Activated naive CD4-positive, alpha-beta T cell treated with anti-CD3 and anti-CD28 coated beads, Interleukin-2, amount 50 U/mL, for 72 hours (primary cell): ENCODE results near the gene RNF11. TPM values are rescaled to one million over a fixed set of nuclear protein-coding genes. Genes with fewer than 3 reads are reported as not detected.
"Not testable (repeated sequence)": the region's sequence is repeated elsewhere in the genome, so short reads cannot be mapped to it uniquely, and the experiment has no call there.

Source experiments
- ATAC-seq, 2 donors: fragments of 150-1000 bp; cut with Tn5 transposase; 2 replicates each; pipeline ENCODE4 v1.10.0; 2021; ENCODE audit warnings: mild to moderate bottlenecking in 2 of 2, moderate library complexity in 2 of 2
- DNase-seq, 2 donors: peaks; one replicate each; pipeline ENCODE4 v3.0.0; 2021 to 2022; ENCODE audit warnings: low spot score in 2 of 2
- H3K27ac Mint-ChIP-seq, 2 donors: one replicate each; pipeline ENCODE4 v1.8.0; 2022; ENCODE audit warnings: mild to moderate bottlenecking in 2 of 2, mixed read lengths in 2 of 2
- H3K36me3 Mint-ChIP-seq, 2 donors: one replicate each; pipeline ENCODE4 v1.8.0; 2022; ENCODE audit warnings: mixed read lengths in 2 of 2
- H3K9me3 Mint-ChIP-seq, 2 donors: one replicate each; pipeline ENCODE4 v1.8.0; 2022; ENCODE audit warnings: mixed read lengths in 2 of 2
- total RNA-seq, 2 donors: library from RNA; stranded (reverse); gene quantifications; one replicate each; pipeline ENCODE4 v1.2.3, GENCODE V29; 2022

Gene RNF11
- total RNA-seq, 2 donors from 2014 or later = 22.2 to 26.6 TPM

DNA sequence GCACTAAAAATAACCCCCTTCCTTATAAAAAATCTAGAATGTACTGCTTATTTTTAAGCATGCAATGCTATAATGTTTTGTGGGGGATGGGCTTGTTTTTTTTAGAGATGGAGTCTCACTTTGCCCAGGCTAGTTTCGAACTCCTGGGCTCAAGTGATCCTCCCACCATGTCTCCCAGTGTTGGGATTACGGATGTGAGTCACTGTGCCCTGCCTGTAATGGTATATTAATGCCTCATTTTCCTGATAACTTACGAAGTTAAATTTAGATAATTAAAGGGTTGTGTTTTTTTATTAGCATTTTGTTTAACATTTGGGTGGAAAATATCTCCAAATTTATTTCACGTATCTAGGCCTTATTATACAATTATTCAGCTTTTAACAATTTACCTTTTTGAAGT is 6.5 kb downstream of the RNF11 start:
- DNase-seq = no peak
- Mint-ChIP-seq H3K9me3 (no peaks in the 10 kb centered on the region), H3K36me3 (no peaks in the 10 kb centered on the region), H3K27ac (no peak overlapping the region)
- no peak for ATAC-seq

DNA sequence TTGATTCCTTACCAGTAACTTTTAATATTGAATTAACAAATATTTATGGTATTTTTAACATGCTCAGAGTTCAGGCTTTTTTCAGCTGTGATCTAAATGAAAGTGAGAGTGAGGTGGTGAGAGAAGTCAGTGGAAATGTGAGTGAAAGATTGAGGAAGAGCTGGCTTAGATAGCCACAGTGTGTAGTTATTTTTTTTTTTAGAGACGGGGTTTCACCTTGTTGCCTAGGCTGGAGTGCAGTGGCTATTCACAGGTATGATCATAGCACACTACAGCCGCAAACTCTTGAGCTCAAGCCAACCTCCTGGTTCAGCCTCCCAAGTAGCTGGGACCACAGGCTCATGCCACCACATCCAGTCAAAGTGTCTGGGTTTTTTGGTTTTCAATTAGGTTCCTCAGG is 10.9 kb downstream of the RNF11 start:
- no peaks in the 10 kb centered on the region for H3K9me3 Mint-ChIP-seq
- DNase-seq (no peak), ATAC-seq (peak; percentile 54 to 67)
- H3K36me3 Mint-ChIP-seq = no peaks in the 10 kb centered on the region
- no peak overlapping the region for H3K27ac Mint-ChIP-seq

DNA sequence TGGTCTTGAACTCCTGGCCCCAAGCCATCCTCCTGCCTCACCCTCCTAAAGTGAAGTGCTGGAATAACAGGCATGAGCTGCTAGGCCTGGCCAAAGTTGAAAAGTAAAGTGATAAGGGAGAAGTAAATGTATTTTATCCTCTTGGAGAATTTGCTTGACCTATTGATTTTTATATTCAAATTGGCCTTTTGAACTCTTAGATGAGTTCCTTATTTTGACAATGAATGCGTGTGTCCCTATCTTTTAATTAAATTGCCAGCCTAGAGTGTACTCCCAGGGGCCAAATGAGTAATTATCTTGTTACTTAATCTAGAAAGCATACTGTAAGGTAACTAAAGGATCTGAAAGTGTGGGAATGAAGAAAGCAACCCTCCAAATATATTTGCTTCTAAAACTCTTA is 11.4 kb downstream of the RNF11 start:
- Mint-ChIP-seq H3K9me3 (no peaks in the 10 kb centered on the region), H3K36me3 (no peaks in the 10 kb centered on the region), H3K27ac (no peak overlapping the region)
- ATAC-seq (peak in 1 of 2 donors; percentile 5), DNase-seq (no peak)

DNA sequence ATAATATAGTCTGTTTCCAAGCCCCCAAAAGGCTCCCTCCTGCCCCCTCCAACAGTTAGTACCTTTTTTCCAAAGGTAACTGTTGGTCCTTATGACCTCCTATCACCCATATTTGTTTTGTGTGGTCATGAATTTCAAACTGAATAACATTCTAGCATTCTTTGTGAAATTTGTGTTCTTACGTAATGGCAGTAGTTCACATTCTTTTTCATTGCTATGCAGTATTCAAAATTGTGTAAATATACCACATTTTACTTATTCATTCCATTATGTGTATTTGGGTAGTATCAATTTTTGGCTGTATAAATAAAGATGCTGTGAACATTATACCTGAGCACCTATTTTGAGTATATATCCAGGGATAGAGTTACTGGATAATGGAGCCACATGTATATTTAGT is 13.4 kb downstream of the RNF11 start:
- H3K9me3 Mint-ChIP-seq = no peaks in the 10 kb centered on the region
- H3K36me3 Mint-ChIP-seq = no peaks in the 10 kb centered on the region
- H3K27ac Mint-ChIP-seq = no peak overlapping the region
- no peak for ATAC-seq
- no peak for DNase-seq

DNA sequence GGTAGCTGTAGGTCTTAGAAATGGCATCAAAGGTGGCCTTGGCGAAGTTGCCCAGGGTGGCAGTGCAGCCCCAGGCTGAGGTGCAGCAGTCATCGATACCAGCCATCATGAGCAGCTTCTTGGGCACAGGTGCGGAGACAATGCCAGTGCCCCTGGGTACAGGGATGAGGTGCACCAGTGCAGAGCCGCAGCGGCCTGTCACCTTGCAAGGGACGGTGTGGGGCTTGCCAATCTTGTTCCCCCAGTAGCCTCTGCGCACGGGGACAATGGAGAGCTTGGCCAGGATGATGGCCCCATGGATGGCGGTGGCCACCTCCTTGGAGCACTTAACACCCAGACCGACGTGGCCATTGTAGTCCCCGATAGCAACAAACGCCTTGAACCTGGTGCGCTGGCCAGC is 14.7 kb downstream of the RNF11 start:
- not testable (repeated sequence) for DNase-seq, H3K27ac Mint-ChIP-seq, H3K9me3 Mint-ChIP-seq, H3K36me3 Mint-ChIP-seq, ATAC-seq

DNA sequence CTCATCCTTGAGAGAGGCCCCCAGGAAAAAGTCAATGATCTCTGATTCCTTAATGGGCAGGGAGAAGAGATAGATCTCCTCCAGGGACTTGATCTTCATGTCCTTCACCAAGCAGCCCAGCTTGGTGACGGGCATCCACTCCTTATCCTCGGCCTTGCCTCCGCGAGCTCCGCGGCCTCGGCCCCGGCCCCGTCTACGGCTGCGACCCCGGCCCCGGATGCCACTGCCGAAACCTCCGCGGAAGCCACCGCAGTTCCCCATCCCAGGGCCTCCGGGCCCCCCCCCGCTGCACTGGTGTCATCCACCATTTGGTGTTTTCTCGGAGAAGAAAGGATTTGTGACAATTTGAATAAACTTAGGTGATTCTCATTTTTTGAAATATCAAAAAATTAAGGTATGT is 15.1 kb downstream of the RNF11 start:
- DNase-seq, H3K36me3 Mint-ChIP-seq, H3K9me3 Mint-ChIP-seq, H3K27ac Mint-ChIP-seq, ATAC-seq: not testable (repeated sequence)

DNA sequence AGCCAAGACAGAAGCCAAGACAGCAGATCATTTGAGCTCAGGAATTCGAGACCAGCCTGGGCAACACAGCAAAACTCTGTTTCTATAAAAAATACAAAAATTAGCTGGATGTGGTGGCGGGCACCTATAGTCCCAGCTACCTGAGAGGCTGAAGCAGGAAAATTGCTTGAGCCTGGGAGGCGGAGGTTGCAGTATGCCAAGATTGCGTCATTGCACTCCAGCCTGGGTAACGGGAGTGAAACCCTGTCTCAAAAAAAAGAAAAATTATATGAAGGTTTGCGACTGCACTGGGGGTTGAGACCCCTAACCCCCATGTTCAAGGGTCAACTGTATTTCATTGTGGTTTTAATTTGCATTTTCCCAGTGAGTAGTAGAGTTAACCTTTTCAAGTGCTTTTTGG is 16.3 kb downstream of the RNF11 start:
- no peaks in the 10 kb centered on the region for H3K36me3 Mint-ChIP-seq
- no peak overlapping the region for H3K27ac Mint-ChIP-seq
- no peaks in the 10 kb centered on the region for H3K9me3 Mint-ChIP-seq
- DNase-seq = no peak
- ATAC-seq = no peak

DNA sequence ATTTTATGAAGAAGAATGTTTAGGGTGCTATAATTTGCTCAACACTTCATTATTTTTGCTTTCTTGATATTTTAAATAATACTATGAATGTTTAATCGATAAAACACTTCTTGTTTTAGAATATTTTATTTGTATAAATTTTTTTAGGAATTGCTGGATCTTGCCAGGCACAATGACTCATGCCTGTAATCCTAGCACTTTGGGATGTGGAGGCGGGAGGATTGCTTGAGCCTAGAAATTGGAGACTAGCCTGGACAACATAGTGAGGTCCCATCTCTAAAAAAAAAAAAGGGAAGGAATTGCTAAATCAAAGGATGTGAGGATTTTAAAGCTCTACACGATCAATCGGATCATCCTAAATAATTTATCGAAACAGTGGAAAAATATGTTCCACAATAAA is 17.6 kb downstream of the RNF11 start:
- ATAC-seq (no peak), DNase-seq (no peak)
- Mint-ChIP-seq H3K36me3 (no peaks in the 10 kb centered on the region), H3K27ac (no peak overlapping the region), H3K9me3 (no peaks in the 10 kb centered on the region)

DNA sequence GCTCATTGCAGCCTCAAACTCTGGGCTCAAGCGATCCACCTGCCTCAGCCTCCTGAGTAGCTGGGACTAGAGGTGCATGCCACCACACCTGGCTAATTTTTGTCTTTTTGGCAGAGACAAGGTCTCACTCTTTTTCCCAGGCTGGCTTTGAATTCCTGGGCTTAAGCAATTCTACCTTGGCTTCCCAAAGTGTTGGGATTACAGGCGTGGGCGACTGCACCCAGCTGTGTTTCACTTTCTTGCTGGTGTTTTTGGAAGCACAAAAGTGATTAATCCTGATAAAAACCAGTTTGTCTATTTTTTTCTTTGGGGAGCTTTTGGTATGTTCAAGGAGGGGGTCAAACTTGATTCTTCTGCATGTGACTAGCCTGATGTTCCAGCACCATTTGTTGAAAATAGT is 19.3 kb downstream of the RNF11 start:
- DNase-seq (no peak), ATAC-seq (no peak)
- Mint-ChIP-seq H3K36me3 (no peaks in the 10 kb centered on the region), H3K9me3 (no peaks in the 10 kb centered on the region), H3K27ac (no peak overlapping the region)

DNA sequence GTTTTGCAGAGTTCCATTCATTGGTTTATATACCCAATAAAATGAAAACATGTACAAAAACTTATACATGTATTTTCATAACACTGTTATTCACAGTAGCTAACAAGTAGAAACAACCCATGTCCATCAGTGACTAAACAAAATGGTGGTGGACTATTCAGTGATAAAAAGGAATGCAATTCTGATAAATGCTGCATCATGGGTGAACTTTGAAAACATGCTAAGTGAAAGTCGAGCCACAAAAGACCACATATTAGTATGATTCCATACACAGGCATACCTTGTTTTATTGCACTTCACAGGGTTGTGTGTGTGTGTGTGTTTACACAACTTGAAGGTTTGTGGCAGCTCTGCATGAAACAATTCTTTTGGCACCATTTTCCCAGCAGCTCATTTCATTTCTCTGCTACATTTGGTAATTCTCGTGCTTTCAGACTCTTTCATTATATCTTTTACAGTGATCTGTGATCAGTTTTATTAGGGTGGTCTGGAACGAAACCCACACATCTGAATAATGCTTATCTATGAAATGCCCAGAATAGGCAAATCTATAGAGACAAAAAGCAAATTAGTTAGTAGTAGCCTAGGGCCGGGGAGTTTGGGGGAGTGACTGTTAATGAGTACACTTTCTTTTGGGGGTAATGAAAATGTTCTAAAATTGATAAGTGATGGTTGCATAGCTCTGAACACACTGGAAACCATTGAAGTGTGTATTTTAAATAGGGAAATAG is 27.2 kb downstream of the RNF11 start:
- DNase-seq (no peak), ATAC-seq (no peak)
- Mint-ChIP-seq H3K9me3 (no peaks in the 10 kb centered on the region), H3K27ac (no peak overlapping the region), H3K36me3 (no peaks in the 10 kb centered on the region)

DNA sequence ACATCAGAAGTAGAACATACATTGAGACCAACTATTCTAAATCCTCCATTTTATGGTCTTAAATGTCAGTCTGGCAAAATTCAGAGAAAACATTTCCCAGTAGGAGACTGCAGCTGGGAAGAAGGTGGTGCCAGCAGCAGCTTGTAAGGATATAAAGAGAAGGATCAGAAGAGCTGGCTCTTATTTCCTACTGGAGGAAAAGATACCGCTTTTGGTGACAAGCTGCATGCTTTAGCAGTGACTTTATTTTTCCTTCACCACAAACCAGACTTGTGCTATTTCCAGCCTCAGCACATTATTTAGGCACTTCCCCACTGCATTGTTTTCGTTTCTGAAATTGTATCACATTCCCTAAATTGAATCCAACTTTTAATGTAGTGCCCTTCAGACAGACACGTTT is 28.4 kb downstream of the RNF11 start:
- H3K9me3 Mint-ChIP-seq = no peaks in the 10 kb centered on the region
- ATAC-seq = no peak
- no peaks in the 10 kb centered on the region for H3K36me3 Mint-ChIP-seq
- H3K27ac Mint-ChIP-seq = no peak overlapping the region
- DNase-seq = no peak

DNA sequence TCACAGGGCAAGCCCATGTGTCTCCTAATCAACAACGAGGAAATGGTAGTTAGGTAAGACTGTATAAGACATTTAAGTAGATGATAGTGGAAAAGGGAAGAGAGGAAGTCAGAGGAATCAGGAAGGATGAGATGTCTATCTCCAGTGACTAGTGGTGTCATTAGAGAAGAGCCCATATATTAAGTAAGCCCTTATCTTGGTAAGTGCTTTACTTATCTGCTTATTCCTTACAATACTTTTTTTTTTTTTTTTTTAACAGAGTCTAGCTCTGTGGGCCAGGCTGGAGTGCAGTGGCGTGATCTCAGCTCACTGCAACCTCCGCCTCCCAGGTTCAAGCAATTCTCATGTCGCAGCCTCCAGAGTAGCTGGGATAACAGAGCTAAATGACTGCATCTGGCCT is 29.5 kb downstream of the RNF11 start:
- no peak overlapping the region for H3K27ac Mint-ChIP-seq

DNA sequence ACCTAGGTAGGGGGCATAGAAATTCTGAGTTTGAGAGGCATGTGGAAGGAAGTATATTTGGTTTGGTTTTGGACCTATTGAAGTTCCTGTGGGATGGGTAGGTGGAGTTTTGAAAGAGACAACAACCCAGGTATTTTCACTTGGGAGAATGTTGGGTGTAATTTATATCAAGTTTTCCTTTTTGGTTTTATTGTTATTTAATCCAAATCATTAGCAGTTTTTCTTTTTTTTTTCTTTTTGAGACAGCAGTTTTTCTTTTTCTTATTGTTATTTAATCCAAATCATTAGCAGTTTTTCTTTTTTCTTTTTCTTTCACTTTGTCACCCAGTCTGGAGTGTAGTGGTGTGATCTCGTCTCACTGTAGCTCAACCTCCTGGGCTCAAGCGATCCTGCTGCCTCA is 30.1 kb downstream of the RNF11 start:
- Mint-ChIP-seq H3K27ac (peak overlapping the region in 1 of 2 donors; percentile 23), H3K36me3 (peaks cover 0 to 5% of the 10 kb centered on the region in 2 donors), H3K9me3 (no peaks in the 10 kb centered on the region)
- DNase-seq (no peak), ATAC-seq (no peak)

More for the DNA sequence above, 29.5 kb downstream of the RNF11 start:
- Mint-ChIP-seq H3K9me3 (no peaks in the 10 kb centered on the region), H3K36me3 (no peaks in the 10 kb centered on the region)
- no peak for ATAC-seq
- DNase-seq = no peak

DNA sequence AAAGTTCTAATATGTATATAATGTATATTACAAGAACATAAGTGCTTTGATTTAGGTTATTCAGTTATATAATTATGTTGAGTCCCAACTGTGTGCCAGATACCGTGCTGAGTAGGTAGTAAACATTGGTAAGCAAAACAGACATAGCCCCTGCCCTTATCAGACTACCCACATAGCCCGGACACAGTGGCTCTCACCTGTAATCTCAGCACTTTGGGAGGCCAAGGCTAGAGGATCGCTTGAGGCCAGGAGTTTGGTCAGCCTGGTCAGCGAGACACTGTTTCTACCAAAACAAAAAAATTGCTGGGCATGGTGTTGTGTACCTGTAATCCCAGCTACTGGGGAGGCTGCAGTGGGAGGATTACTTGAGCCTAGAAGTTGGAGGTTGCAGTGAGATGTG is 30.7 kb downstream of the RNF11 start:
- Mint-ChIP-seq H3K9me3 (no peaks in the 10 kb centered on the region), H3K27ac (no peak overlapping the region), H3K36me3 (peaks cover 0 to 11% of the 10 kb centered on the region in 2 donors)
- DNase-seq (no peak), ATAC-seq (no peak)

DNA sequence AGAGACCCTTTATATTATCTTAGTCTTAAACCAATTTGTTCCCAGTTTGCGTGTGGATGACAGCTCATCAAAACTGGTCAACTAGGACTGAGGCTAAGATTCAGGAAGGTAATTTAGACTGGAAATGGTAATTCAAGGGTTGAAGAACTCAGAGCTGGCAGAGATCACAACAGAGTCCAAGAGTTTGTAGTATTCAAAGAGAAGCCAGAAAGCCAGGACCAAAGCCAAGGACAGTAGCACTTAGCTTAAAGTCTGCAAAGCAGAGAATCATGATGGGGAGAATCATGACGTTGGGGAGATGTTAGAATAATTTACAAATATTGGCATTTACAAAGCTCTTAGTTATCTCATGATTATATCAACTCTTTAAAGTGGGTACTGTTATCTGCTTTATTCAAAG is 32.6 kb downstream of the RNF11 start:
- Mint-ChIP-seq H3K36me3 (peaks cover 0 to 11% of the 10 kb centered on the region in 2 donors), H3K27ac (peak overlapping the region in 1 of 2 donors; percentile 69), H3K9me3 (no peaks in the 10 kb centered on the region)
- no peak for ATAC-seq
- DNase-seq = no peak

DNA sequence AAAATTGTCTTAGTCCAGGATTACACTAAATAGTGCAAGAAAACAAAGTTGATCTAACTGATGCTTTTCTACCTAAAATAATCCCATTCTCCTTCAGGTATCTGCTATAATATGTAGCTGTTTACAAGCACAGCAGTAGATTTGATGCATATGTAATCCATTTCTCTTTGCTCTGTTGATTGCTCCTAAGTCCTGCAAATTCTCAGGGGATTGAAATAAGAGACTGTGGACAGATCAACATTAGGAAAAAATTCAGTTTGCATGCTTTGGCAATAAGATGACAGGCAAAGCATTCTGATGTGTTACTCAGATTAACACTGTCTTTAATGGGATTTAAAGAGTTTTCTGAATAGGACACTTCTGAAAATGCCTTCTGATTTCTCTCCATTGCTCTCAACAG is 34.7 kb downstream of the RNF11 start:
- Mint-ChIP-seq H3K36me3 (peaks cover 0 to 11% of the 10 kb centered on the region in 2 donors), H3K27ac (no peak overlapping the region), H3K9me3 (no peaks in the 10 kb centered on the region)
- ATAC-seq (no peak), DNase-seq (no peak)

DNA sequence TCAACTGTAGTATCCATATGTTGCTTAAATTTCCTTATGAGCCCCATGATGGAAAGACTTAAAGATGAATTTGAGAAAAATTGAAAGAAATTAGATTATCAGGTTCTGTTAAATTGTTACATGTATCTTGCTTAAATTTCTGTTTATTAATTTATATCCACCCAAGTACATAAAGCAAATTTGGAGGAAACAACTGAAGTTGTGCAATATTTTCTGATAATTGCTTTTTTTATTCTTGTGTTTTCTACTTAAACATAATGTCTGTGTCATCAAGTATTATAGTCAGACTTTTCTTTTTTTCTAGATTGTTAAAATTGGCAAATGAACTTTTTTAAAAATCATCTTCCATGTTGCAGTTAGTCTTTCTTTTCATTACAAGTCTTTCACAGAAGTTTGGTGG is 36.8 kb downstream of the RNF11 start:
- Mint-ChIP-seq H3K36me3 (peaks cover 0 to 11% of the 10 kb centered on the region in 2 donors), H3K27ac (no peak overlapping the region), H3K9me3 (no peaks in the 10 kb centered on the region)
- DNase-seq (no peak), ATAC-seq (no peak)

DNA sequence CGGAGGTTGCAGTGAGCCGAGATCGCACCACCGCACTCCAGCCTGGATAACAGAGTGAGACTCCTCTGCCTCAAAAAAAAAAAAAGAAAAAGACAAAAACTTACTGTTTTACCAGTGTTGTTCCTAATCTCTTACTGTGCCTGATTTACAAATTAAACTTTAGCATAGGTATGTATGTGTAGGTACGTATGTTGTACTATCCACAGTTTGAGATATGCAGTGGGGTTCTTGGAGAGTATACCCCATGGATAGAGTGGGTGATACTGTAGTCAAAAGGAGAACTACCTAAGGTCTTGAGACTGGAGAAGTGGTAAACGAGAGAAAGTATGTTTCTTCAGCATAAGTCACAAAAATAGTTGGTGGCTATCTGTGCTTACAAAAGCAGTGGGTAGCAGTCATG is 38.6 kb downstream of the RNF11 start:
- no peak for ATAC-seq
- Mint-ChIP-seq H3K36me3 (peaks cover 0 to 11% of the 10 kb centered on the region in 2 donors), H3K27ac (no peak overlapping the region), H3K9me3 (no peaks in the 10 kb centered on the region)
- no peak for DNase-seq
